Heart left ventricle (tissue), 16 donors: ENCODE measurements around the gene ODAD4. TPM values are rescaled to one million over a fixed set of nuclear protein-coding genes. Genes with fewer than 3 reads are reported as not detected.

Experiments
- ATAC-seq, 4 donors: fragments of 200-7000 bp; cut with Tn5 transposase; one replicate each; pipeline ENCODE4 v1.9.1; 2020 to 2022; ENCODE audit warnings: moderate library complexity in 4 of 4, mild to moderate bottlenecking in 3 of 4, moderate number of reproducible peaks in 1 of 4
- DNase-seq, 5 donors: peaks; one replicate each; pipeline ENCODE4 v3.0.0-alpha.2; 2020
- H3K27ac ChIP-seq, 12 donors: fragments of 200-600 bp; sonication (generic) in 4 of 12; one replicate each; pipeline versions ENCODE4 v1.5.0 to v1.8.0; 2016 to 2022; ENCODE audit warnings: mild to moderate bottlenecking in 2 of 12
- H3K27me3 ChIP-seq, 9 donors: fragments of 200-600 bp; sonication (generic) in 2 of 9; one replicate each; pipeline versions ENCODE4 v1.5.1 to v1.8.0; 2016 to 2022; ENCODE audit warnings: mild to moderate bottlenecking in 3 of 9
- H3K36me3 ChIP-seq, 9 donors: fragments of 200-600 bp; sonication (generic) in 2 of 9; one replicate each; pipeline versions ENCODE4 v1.5.0 to v1.8.0; 2018 to 2022; ENCODE audit warnings: mild to moderate bottlenecking in 2 of 9
- H3K4me1 ChIP-seq, 12 donors: fragments of 200-600 bp; sonication (generic) in 4 of 12; one replicate each; pipeline versions ENCODE4 v1.5.0 to v1.8.0; 2016 to 2022; ENCODE audit warnings: mild to moderate bottlenecking in 3 of 12
- H3K4me3 ChIP-seq, 12 donors: fragments of 200-600 bp; sonication (generic) in 4 of 12; one replicate each; pipeline versions ENCODE4 v1.5.0 to v1.8.0; 2017 to 2022; ENCODE audit warnings: mild to moderate bottlenecking in 9 of 12, moderate library complexity in 4 of 12
- H3K9me3 ChIP-seq, 12 donors: fragments of 200-600 bp; sonication (generic) in 4 of 12; one replicate each; pipeline versions ENCODE4 v1.5.0 to v1.8.0; 2016 to 2022; ENCODE audit warnings: mild to moderate bottlenecking in 1 of 12
- POLR2A ChIP-seq, 2 donors: fragments of 450-650 bp; IDR thresholded peaks; one replicate each; pipeline ENCODE4 v1.6.1; 2017; ENCODE audit warnings: antibody characterized with exemption in 2 of 2, mild to moderate bottlenecking in 2 of 2, moderate library complexity in 2 of 2
- WGBS, 4 donors: extraction: QIAGEN DNeasy Blood & Tissue Kit in 2 of 4; methylation state at CpG; one replicate each; pipeline versions ENCODE4 v1.1.5 to v1.1.7; 2013 to 2018; 5-methylcytosine and 5-hydroxymethylcytosine counted together
- intact Hi-C, 10 donors: fragments of 100-400 bp; cut with DNase I; formaldehyde crosslinking; loops; one replicate each; pipeline versions ENCODE4 v1.11.1 to v1.14.2; 2022
- polyA plus RNA-seq, 2 donors: library from polyadenylated mRNA; stranded (reverse); fragments of 200-250 nt; gene quantifications; one replicate each; pipeline ENCODE4 v1.2.3, GENCODE V29; 2013
- total RNA-seq, 9 donors: library from RNA; depleted of rRNA in 2 of 9; stranded (reverse); fragments of >200 nt in 2 of 9; fragmentation: NEBNext Ultra II Directional in 3 of 9; extraction: Animal tissue kit (Norgen Biotek cat#: 25700) in 3 of 9; gene quantifications; one replicate each; pipeline versions ENCODE4 v1.1.0 to v1.2.4, GENCODE V29; 2016 to 2023
- TF ChIP-seq, protein P1 (sequence below), 12 donors: fragments of 200-600 bp; sonication (generic) in 4 of 12; IDR thresholded peaks; one replicate each; pipeline versions ENCODE4 v1.5.0 to v1.8.0; 2018 to 2022; ENCODE audit warnings: antibody characterized with exemption in 12 of 12, mild to moderate bottlenecking in 5 of 12
- donor health status: ischemic (EF 13 %, LVEDD 7.1; RV severe dilation, severe dysfunction).
- donor health status: healthy with polysubstance abuse.
- donor health status: DM: no; HTN: yes; CAD: no.
- donor health status: DM: no; HTN: no; CAD: no.
- donor health status: ischemic (EF 25% LVEDD 6.9; RV normal size, moderate dysfunction).
- donor health status: ischemic (EF 25% LVEDD 5.7; RV mildly dilated, moderate dysfunction).
- donor health status: healthy.
- donor health status: DM: yes; HTN: yes; CAD: no.
- donor health status: ischemic (EF 35%, LVEDD 5.7; RV mildly dilated, moderate dysfunction).
- donor health status: nonischemic (EF 11% LVEDD 7.7; RV severe dilation, severe dysfunction).
- donor health status: DM: yes; HTN: yes; CAD: no.
- donor health status: PGD.
- donor health status: ischemic (EF 29% LVEDD 5.4; RV normal size, mild dysfunction).
- donor health status: nonischemic (EF 23%, LVEDD 6.1; RV moderate dilation, normal function).

The ODAD4 gene
- total and polyA plus RNA-seq, 11 donors: 0.38 to 1.2 (median 0.73) TPM; not detected in 1

DNA sequence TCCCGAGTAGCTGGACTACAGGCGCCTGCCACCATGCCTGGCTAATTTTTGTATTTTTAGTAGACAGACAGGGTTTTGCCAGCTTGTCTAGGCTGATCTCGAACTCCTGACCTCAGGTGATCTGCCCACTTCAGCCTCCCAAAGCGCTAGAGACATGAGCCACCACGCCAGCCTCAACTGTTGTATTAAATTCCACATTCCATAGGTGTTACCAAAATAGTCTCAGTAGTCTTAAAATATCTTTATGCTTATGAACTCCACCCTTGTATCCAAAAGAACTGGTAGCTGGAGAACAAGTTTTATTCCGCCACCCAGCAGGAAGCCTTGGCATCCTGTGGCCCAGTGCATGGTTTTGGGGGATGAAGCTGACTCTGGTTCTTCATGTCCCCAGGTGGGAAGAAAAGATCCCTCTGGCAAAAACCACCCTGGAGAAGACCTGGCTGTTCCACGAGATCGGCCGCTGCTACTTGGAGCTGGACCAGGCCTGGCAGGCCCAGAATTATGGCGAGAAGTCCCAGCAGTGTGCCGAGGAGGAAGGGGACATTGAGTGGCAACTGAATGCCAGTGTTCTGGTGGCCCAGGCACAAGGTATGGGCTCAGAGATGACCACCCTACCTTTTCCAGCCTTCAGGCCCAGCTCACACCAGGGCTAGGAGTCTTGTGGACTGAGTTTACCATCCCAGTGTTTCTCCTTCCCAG is 18.5 kb downstream of the ODAD4 start:
- peaks cover 0 to 5% (median 0%) of the 10 kb centered on the region in 9 donors for H3K36me3 ChIP-seq
- ATAC-seq: no peak
- no peaks in the 10 kb centered on the region for H3K9me3 ChIP-seq
- H3K4me1 ChIP-seq: no peaks in the 10 kb centered on the region
- H3K4me3 ChIP-seq: no peak overlapping the region
- no peak for TF ChIP-seq POLR2A (IDR thresholded peaks at IDR 0.05)
- TF ChIP-seq, protein P1, sequence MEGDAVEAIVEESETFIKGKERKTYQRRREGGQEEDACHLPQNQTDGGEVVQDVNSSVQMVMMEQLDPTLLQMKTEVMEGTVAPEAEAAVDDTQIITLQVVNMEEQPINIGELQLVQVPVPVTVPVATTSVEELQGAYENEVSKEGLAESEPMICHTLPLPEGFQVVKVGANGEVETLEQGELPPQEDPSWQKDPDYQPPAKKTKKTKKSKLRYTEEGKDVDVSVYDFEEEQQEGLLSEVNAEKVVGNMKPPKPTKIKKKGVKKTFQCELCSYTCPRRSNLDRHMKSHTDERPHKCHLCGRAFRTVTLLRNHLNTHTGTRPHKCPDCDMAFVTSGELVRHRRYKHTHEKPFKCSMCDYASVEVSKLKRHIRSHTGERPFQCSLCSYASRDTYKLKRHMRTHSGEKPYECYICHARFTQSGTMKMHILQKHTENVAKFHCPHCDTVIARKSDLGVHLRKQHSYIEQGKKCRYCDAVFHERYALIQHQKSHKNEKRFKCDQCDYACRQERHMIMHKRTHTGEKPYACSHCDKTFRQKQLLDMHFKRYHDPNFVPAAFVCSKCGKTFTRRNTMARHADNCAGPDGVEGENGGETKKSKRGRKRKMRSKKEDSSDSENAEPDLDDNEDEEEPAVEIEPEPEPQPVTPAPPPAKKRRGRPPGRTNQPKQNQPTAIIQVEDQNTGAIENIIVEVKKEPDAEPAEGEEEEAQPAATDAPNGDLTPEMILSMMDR (IDR thresholded peaks at IDR 0.05): no peak
- no peak for DNase-seq
- WGBS, 4 donors: 71 to 76% (median 76%) methylated on average over 11 of the region's 11 CpGs
- intact Hi-C loops: no loop called here
- H3K27me3 ChIP-seq: no peaks in the 10 kb centered on the region
- no peak overlapping the region for H3K27ac ChIP-seq

DNA sequence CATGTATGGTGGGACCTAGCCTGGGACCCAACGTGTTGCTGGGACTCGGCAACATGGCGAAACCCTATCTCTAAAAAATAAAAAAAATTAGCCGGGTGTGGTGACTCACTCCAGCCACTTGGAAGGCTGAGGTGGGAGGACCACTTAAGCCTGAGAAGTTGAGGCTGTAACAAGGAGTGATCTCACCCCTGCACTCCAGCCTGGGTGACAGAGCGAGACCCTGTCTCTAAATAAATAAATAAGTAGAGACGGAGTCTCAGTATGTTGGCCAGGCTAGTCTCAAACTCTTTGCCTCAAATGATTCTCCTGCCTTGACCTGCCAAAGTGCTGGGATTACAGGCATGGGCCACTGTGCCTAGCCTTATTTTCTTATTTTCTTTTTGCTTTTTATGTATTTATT is 26.1 kb downstream of the ODAD4 start:
- 90 to 97% (median 95%) methylated on average over 6 of the region's 6 CpGs for WGBS, 4 donors
- Histone ChIP-seq H3K27me3 (no peaks in the 10 kb centered on the region), H3K9me3 (no peaks in the 10 kb centered on the region), H3K27ac (no peak overlapping the region), H3K36me3 (no peaks in the 10 kb centered on the region), H3K4me1 (no peaks in the 10 kb centered on the region), H3K4me3 (no peak overlapping the region)
- TF ChIP-seq, protein P1 (IDR thresholded peaks at IDR 0.05): no peak
- no peak for TF ChIP-seq POLR2A (IDR thresholded peaks at IDR 0.05)
- DNase-seq (no peak), ATAC-seq (no peak)
- intact Hi-C loops: loop anchor here in 1 of 10 donors (10.0 kb wide), 1 partner anchor 222 kb away; the partner anchor contains the start of gene HAP1

DNA sequence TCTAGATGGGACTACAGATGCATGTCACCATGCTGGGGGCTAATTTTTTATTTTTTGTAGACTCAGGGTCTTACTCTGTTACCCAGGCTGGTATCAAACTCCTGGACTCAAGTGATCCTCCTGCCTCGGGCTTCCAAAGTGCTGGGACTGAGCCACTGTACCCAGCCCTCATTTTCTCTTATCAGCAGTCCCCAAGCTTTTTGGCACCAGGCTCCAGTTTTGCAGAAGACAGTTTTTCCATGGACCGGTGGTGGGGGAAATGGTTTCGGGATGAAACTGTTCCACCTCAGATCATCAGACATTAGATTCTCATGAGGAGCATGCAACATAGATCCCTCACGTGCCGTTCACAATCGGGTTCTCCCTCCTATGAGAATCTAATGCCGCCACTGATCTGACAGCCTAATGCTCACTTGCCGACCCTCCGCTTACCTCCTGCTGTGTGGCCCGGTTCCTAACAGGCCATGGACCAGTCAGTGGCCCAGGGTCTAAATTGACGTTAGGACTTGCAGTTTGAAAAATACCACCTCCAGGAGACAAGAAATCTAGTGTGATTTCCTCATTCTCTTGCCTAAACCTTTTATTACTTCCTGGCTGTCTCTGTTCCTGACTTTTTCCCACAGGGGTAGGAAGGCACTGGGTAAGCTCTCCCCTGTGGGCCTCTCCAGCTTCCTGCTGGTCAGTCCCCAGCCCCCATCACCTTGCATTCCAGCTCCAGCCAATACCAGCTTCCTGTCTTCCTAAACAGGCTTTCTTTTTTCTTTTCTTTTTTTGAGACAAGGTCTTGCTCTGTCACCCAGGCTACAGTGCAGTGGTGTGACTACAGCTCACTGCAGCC is 26.8 kb downstream of the ODAD4 start:
- 68 to 78% (median 71%) methylated on average over 11 of the region's 11 CpGs for WGBS, 4 donors
- intact Hi-C loops: loop anchor here in 1 of 10 donors (10.0 kb wide), 1 partner anchor 222 kb away; the partner anchor contains the start of gene HAP1

More for the DNA sequence above, 26.8 kb downstream of the ODAD4 start:
- TF ChIP-seq, protein P1 (IDR thresholded peaks at IDR 0.05): no peak
- no peak for TF ChIP-seq POLR2A (IDR thresholded peaks at IDR 0.05)
- H3K9me3 ChIP-seq: no peaks in the 10 kb centered on the region
- DNase-seq (no peak), ATAC-seq (no peak)
- H3K27ac ChIP-seq: no peak overlapping the region
- no peaks in the 10 kb centered on the region for H3K36me3 ChIP-seq
- no peaks in the 10 kb centered on the region for H3K4me1 ChIP-seq
- H3K27me3 ChIP-seq: no peaks in the 10 kb centered on the region
- H3K4me3 ChIP-seq: no peak overlapping the region
